ENCODE results near the gene ORM1.

GRCh38 chr9:114374936-114375335, 52.0 kb downstream of the ORM1 start:
- TF ChIP-seq TARDBP (IDR thresholded peaks at IDR 0.05) (no peak), FOXA1 (IDR thresholded peaks at IDR 0.05) (no peak), ARNT (IDR thresholded peaks at IDR 0.05) (no peak), ELF4 (IDR thresholded peaks at IDR 0.05) (no peak)

All from HEK293T (cell line).